Epithelial cell of proximal tubule (primary cell): ENCODE measurements around the gene CYTH1. TPM values are rescaled to one million over a fixed set of nuclear protein-coding genes. Genes with fewer than 3 reads are reported as not detected.

ENCODE experiments used
- DNase-seq: peaks from one replicate; pipeline ENCODE4 v3.0.0-alpha.2; 2011; ENCODE audit warnings: low read depth
- H3K4me3 ChIP-seq: 2 replicates; pipeline ENCODE4 v1.5.1; 2011; ENCODE audit warnings: low read depth, mild to moderate bottlenecking, low read length
- CTCF ChIP-seq: conservative IDR thresholded peaks from 2 replicates; pipeline ENCODE4 v1.5.1; 2012; ENCODE audit warnings: low read depth, mild to moderate bottlenecking, low read length
- total RNA-seq: library from RNA; depleted of rRNA; stranded (reverse); fragments of >200 nt; gene quantifications from 2 replicates; pipeline ENCODE4 v1.2.3, GENCODE V29; 2015

The CYTH1 gene
- total RNA-seq, 1 donor from 2014 or later, result 16.8 TPM

GRCh38 chr17:78628547-78629435, 153.3 kb downstream of the CYTH1 start:
- no peak for TF ChIP-seq CTCF
- no peak overlapping the region for H3K4me3 ChIP-seq
- no peak for DNase-seq

GRCh38 chr17:78624324-78625151, 157.5 kb downstream of the CYTH1 start:
- no peak for TF ChIP-seq CTCF
- no peak for DNase-seq
- no peak overlapping the region for H3K4me3 ChIP-seq

Other genes with a start within 250 kb of the CYTH1 start
- 0.72 TPM in 1 of 2 replicates, not detected in the other for gene DNAH17, start 204.9 kb downstream of the CYTH1 start, total RNA-seq
- 22.4 and 36.4 TPM in 2 replicates for gene USP36, start 58.5 kb upstream of the CYTH1 start, total RNA-seq
- 0.29 TPM in 2 replicates for gene CEP295NL, start 120.9 kb upstream of the CYTH1 start, total RNA-seq
- 64.9 and 78.3 TPM in 2 replicates for gene TIMP2, start 143.1 kb upstream of the CYTH1 start, total RNA-seq
- 258 and 338 TPM in 2 replicates for gene LGALS3BP, start 197.7 kb upstream of the CYTH1 start, total RNA-seq
- 50.9 and 60.3 TPM in 2 replicates for gene CANT1, start 227.5 kb upstream of the CYTH1 start, total RNA-seq
- gene C1QTNF1, start 241.9 kb upstream of the CYTH1 start, total RNA-seq, result 2.1 and 2.2 TPM in 2 replicates